ENCODE measurements around the gene MRPL55. TPM values are rescaled to one million over a fixed set of nuclear protein-coding genes. Genes with fewer than 3 reads are reported as not detected.

The MRPL55 gene
- total RNA-seq, 2 experiments from 2014 or later = 67.8 to 68.3 TPM

GRCh38 chr1:228142701-228143136, 33.6 kb upstream of the MRPL55 start:
- Mint-ChIP-seq H3K27ac (peak overlapping the region; percentile 99), H3K27me3 (no peaks in the 10 kb centered on the region)

GRCh38 chr1:228142155-228142691, 33.1 kb upstream of the MRPL55 start:
- ChIA-PET CTCF (interaction anchor here (0.9 to 7.4 kb wide), 6 partner anchors 10 to 24 kb away, joined by 3 to 44 read pairs (median 3); partner anchors contain the start of gene IBA57), POLR2A (interaction anchor here (1.4 to 5.7 kb wide), 3 partner anchors 11 to 23 kb away, joined by 3 to 59 read pairs (median 16); partner anchors contain the start of gene IBA57)
- TF ChIP-seq CTCF (IDR thresholded peaks at IDR 0.05) = no peak
- Mint-ChIP-seq H3K4me1 (ENCODE audit: low read depth) (peaks cover 31% of the 10 kb centered on the region), H3K27ac (peak overlapping the region; percentile 99), H3K27me3 (no peaks in the 10 kb centered on the region), H3K36me3 (ENCODE audit: low read depth) (peaks cover 35% of the 10 kb centered on the region), H3K9me3 (no peaks in the 10 kb centered on the region), H3K4me3 (peak overlapping the region; percentile 99)
- ATAC-seq (no peak), DNase-seq (peak; percentile 33)
- intact Hi-C loops (cut with micrococcal nuclease) = no loop called here

More at GRCh38 chr1:228142701-228143136, 33.6 kb upstream of the MRPL55 start:
- intact Hi-C loops (cut with micrococcal nuclease) = no loop called here
- TF ChIP-seq CTCF (IDR thresholded peaks at IDR 0.05) = no peak
- Mint-ChIP-seq H3K36me3 (ENCODE audit: low read depth) (peaks cover 35% of the 10 kb centered on the region), H3K4me3 (peak overlapping the region; percentile 99), H3K4me1 (ENCODE audit: low read depth) (peaks cover 30% of the 10 kb centered on the region), H3K9me3 (no peaks in the 10 kb centered on the region)
- POLR2A ChIA-PET = interaction anchor here (0.6 to 5.7 kb wide), 5 partner anchors 10 to 373 kb away, joined by 3 to 59 read pairs (median 3); partner anchors contain the start of gene IBA57
- CTCF ChIA-PET = interaction anchor here (0.9 to 7.4 kb wide), 5 partner anchors 10 to 23 kb away, joined by 3 to 44 read pairs (median 3); partner anchors contain the start of gene IBA57
- no peak for ATAC-seq
- no peak for DNase-seq

GRCh38 chr1:228141226-228142044, 32.3 kb upstream of the MRPL55 start:
- intact Hi-C loops (cut with micrococcal nuclease) = no loop called here
- peak overlapping the region; percentile 99 for H3K27ac Mint-ChIP-seq

GRCh38 chr1:228140724-228141225, 31.7 kb upstream of the MRPL55 start:
- H3K36me3 Mint-ChIP-seq (ENCODE audit: low read depth) = peaks cover 35% of the 10 kb centered on the region
- CTCF ChIA-PET = interaction anchor here (1.3 to 7.4 kb wide), 2 partner anchors 10 to 25 kb away, joined by 4 to 44 read pairs; partner anchors contain the start of gene IBA57
- peaks cover 42% of the 10 kb centered on the region for H3K4me1 Mint-ChIP-seq (ENCODE audit: low read depth)
- POLR2A ChIA-PET = interaction anchor here (0.5 to 5.7 kb wide), 5 partner anchors 12 to 317 kb away, joined by 3 to 59 read pairs (median 5); partner anchors contain the start of gene IBA57
- H3K27me3 Mint-ChIP-seq = no peaks in the 10 kb centered on the region
- peak overlapping the region; percentile 99 for H3K4me3 Mint-ChIP-seq
- DNase-seq = peak; percentile 34
- H3K9me3 Mint-ChIP-seq = no peaks in the 10 kb centered on the region
- intact Hi-C loops (cut with micrococcal nuclease) = no loop called here
- no peak for ATAC-seq
- no peak for TF ChIP-seq CTCF (IDR thresholded peaks at IDR 0.05)
- peak overlapping the region; percentile 99 for H3K27ac Mint-ChIP-seq

More at GRCh38 chr1:228141226-228142044, 32.3 kb upstream of the MRPL55 start:
- H3K4me3 Mint-ChIP-seq = peak overlapping the region; percentile 99
- no peak for TF ChIP-seq CTCF (IDR thresholded peaks at IDR 0.05)
- ChIA-PET POLR2A (interaction anchor here (1.4 to 5.7 kb wide), 4 partner anchors 11 to 58 kb away, joined by 3 to 59 read pairs (median 10); partner anchors contain the start of gene IBA57), CTCF (interaction anchor here (1.0 to 7.4 kb wide), 2 partner anchors 11 to 24 kb away, joined by 3 to 44 read pairs; partner anchors contain the start of gene IBA57)
- peaks cover 35% of the 10 kb centered on the region for H3K36me3 Mint-ChIP-seq (ENCODE audit: low read depth)
- no peak for ATAC-seq
- H3K27me3 Mint-ChIP-seq = no peaks in the 10 kb centered on the region
- H3K4me1 Mint-ChIP-seq (ENCODE audit: low read depth) = peaks cover 38% of the 10 kb centered on the region
- H3K9me3 Mint-ChIP-seq = no peaks in the 10 kb centered on the region
- peak; percentile 51 for DNase-seq

All from activated CD8-positive, alpha-beta T cell treated with anti-CD3 and anti-CD28 coated beads for 36 hours (primary cell).